ENCODE data around the gene BABAM2. TPM values are rescaled to one million over a fixed set of nuclear protein-coding genes. Genes with fewer than 3 reads are reported as not detected.
A peak's percentile ranks its signal among the peaks of the same experiment; 100 is the strongest.

Gene BABAM2
- 25.9 TPM for polyA plus RNA-seq (2013, experiment 1 of 2)
- 26.1 TPM for polyA plus RNA-seq (2013, experiment 2 of 2)

- Histone ChIP-seq H3K4me1 (ENCODE audit: control insufficient read depth, insufficient read depth, low read length, poor library complexity, severe bottlenecking) (no peaks in the 10 kb centered on the region), H3K9me3 (ENCODE audit: control insufficient read depth, low read length) (no peaks in the 10 kb centered on the region), H3K4me3 (ENCODE audit: extremely low read depth, insufficient read depth, low read length, poor library complexity, severe bottlenecking) (peak within 1 kb of the TSS; percentile 67), H3K27ac (ENCODE audit: low read depth, low read length, severe bottlenecking) (peak within 1 kb of the TSS; percentile 82), H3K36me3 (ENCODE audit: control insufficient read depth, insufficient read depth, low read length) (peaks cover 3% of the 10 kb centered on the region)
- WGBS, 2 experiments (ENCODE audit: insufficient coverage in 2 of 2) = 0 to 1% methylated on average over 58 to 59 of the region's 79 CpGs
These were observed at the start of gene BABAM2, which contains the start of gene RBKS for GRCh38 chr2:27890146-27890923. Gene BABAM2, plus strand, starts transcription at chr2:27890729. Its CDS starts 3,828 bp downstream, at chr2:27894557. Gene RBKS, minus strand, starts transcription at chr2:27890387. Its CDS starts 42 bp downstream, at chr2:27890345.

- whole genome bisulfite sequencing, 2 experiments (ENCODE audit: insufficient coverage in 2 of 2) = 40 to 67% methylated on average over 1 of the region's 5 CpGs
- no peaks in the 10 kb centered on the region for H3K36me3 ChIP-seq (ENCODE audit: control insufficient read depth, insufficient read depth, low read length)
- no peak overlapping the region for H3K27ac ChIP-seq (ENCODE audit: low read depth, low read length, severe bottlenecking)
- no peaks in the 10 kb centered on the region for H3K9me3 ChIP-seq (ENCODE audit: control insufficient read depth, low read length)
- no peaks in the 10 kb centered on the region for H3K4me1 ChIP-seq (ENCODE audit: control insufficient read depth, insufficient read depth, low read length, poor library complexity, severe bottlenecking)
- no peak overlapping the region for H3K4me3 ChIP-seq (ENCODE audit: extremely low read depth, insufficient read depth, low read length, poor library complexity, severe bottlenecking)
These were observed 47.6 kb upstream of the BABAM2 start for GRCh38 chr2:27842894-27843293.

GRCh38 chr2:27843992-27844391 is 46.5 kb upstream of the BABAM2 start:
- no peak overlapping the region for H3K4me3 ChIP-seq (ENCODE audit: extremely low read depth, insufficient read depth, low read length, poor library complexity, severe bottlenecking)
- 87 to 96% methylated on average over 6 of the region's 7 CpGs for WGBS, 2 experiments (ENCODE audit: insufficient coverage in 2 of 2)
- H3K36me3 ChIP-seq (ENCODE audit: control insufficient read depth, insufficient read depth, low read length) = no peaks in the 10 kb centered on the region
- no peaks in the 10 kb centered on the region for H3K9me3 ChIP-seq (ENCODE audit: control insufficient read depth, low read length)
- H3K27ac ChIP-seq (ENCODE audit: low read depth, low read length, severe bottlenecking) = no peak overlapping the region
- no peaks in the 10 kb centered on the region for H3K4me1 ChIP-seq (ENCODE audit: control insufficient read depth, insufficient read depth, low read length, poor library complexity, severe bottlenecking)

- no peaks in the 10 kb centered on the region for H3K9me3 ChIP-seq (ENCODE audit: control insufficient read depth, low read length)
- no peak overlapping the region for H3K27ac ChIP-seq (ENCODE audit: low read depth, low read length, severe bottlenecking)
- H3K36me3 ChIP-seq (ENCODE audit: control insufficient read depth, insufficient read depth, low read length) = no peaks in the 10 kb centered on the region
- 80 to 82% methylated on average over 1 of the region's 4 CpGs for WGBS, 2 experiments (ENCODE audit: insufficient coverage in 2 of 2)
- H3K4me3 ChIP-seq (ENCODE audit: extremely low read depth, insufficient read depth, low read length, poor library complexity, severe bottlenecking) = no peak overlapping the region
- no peaks in the 10 kb centered on the region for H3K4me1 ChIP-seq (ENCODE audit: control insufficient read depth, insufficient read depth, low read length, poor library complexity, severe bottlenecking)
These were observed 45.7 kb upstream of the BABAM2 start for GRCh38 chr2:27844821-27845255.

- 80 to 88% methylated on average over 1 of the region's 2 CpGs for WGBS, 2 experiments (ENCODE audit: insufficient coverage in 2 of 2)
- no peaks in the 10 kb centered on the region for H3K9me3 ChIP-seq (ENCODE audit: control insufficient read depth, low read length)
- H3K4me1 ChIP-seq (ENCODE audit: control insufficient read depth, insufficient read depth, low read length, poor library complexity, severe bottlenecking) = no peaks in the 10 kb centered on the region
- H3K36me3 ChIP-seq (ENCODE audit: control insufficient read depth, insufficient read depth, low read length) = no peaks in the 10 kb centered on the region
- H3K4me3 ChIP-seq (ENCODE audit: extremely low read depth, insufficient read depth, low read length, poor library complexity, severe bottlenecking) = no peak overlapping the region
- H3K27ac ChIP-seq (ENCODE audit: low read depth, low read length, severe bottlenecking) = no peak overlapping the region
These were observed 43.2 kb upstream of the BABAM2 start for GRCh38 chr2:27847333-27847732.

- H3K4me3 ChIP-seq (ENCODE audit: extremely low read depth, insufficient read depth, low read length, poor library complexity, severe bottlenecking) = no peak overlapping the region
- H3K9me3 ChIP-seq (ENCODE audit: control insufficient read depth, low read length) = no peaks in the 10 kb centered on the region
- H3K36me3 ChIP-seq (ENCODE audit: control insufficient read depth, insufficient read depth, low read length) = no peaks in the 10 kb centered on the region
- no peaks in the 10 kb centered on the region for H3K4me1 ChIP-seq (ENCODE audit: control insufficient read depth, insufficient read depth, low read length, poor library complexity, severe bottlenecking)
- 75 to 91% methylated on average over 3 of the region's 3 CpGs for WGBS, 2 experiments (ENCODE audit: insufficient coverage in 2 of 2)
- no peak overlapping the region for H3K27ac ChIP-seq (ENCODE audit: low read depth, low read length, severe bottlenecking)
These were observed 40.8 kb upstream of the BABAM2 start for GRCh38 chr2:27849558-27850205.

- Histone ChIP-seq H3K36me3 (ENCODE audit: control insufficient read depth, insufficient read depth, low read length) (no peaks in the 10 kb centered on the region), H3K27ac (ENCODE audit: low read depth, low read length, severe bottlenecking) (no peak overlapping the region), H3K4me1 (ENCODE audit: control insufficient read depth, insufficient read depth, low read length, poor library complexity, severe bottlenecking) (no peaks in the 10 kb centered on the region), H3K4me3 (ENCODE audit: extremely low read depth, insufficient read depth, low read length, poor library complexity, severe bottlenecking) (no peak overlapping the region), H3K9me3 (ENCODE audit: control insufficient read depth, low read length) (peaks cover 6% of the 10 kb centered on the region)
- WGBS, 2 experiments (ENCODE audit: insufficient coverage in 2 of 2) = no CpG with 5 or more reads among the region's 1 CpG
These were observed 37.8 kb upstream of the BABAM2 start for GRCh38 chr2:27852691-27853090.

- WGBS, 2 experiments (ENCODE audit: insufficient coverage in 2 of 2) = 88 to 90% methylated on average over 3 of the region's 3 CpGs
- peaks cover 11% of the 10 kb centered on the region for H3K9me3 ChIP-seq (ENCODE audit: control insufficient read depth, low read length)
- H3K27ac ChIP-seq (ENCODE audit: low read depth, low read length, severe bottlenecking) = no peak overlapping the region
- no peaks in the 10 kb centered on the region for H3K4me1 ChIP-seq (ENCODE audit: control insufficient read depth, insufficient read depth, low read length, poor library complexity, severe bottlenecking)
- no peak overlapping the region for H3K4me3 ChIP-seq (ENCODE audit: extremely low read depth, insufficient read depth, low read length, poor library complexity, severe bottlenecking)
- no peaks in the 10 kb centered on the region for H3K36me3 ChIP-seq (ENCODE audit: control insufficient read depth, insufficient read depth, low read length)
These were observed 36.2 kb upstream of the BABAM2 start for GRCh38 chr2:27854229-27854862.

GRCh38 chr2:27855476-27855875 is 35.1 kb upstream of the BABAM2 start:
- H3K4me1 ChIP-seq (ENCODE audit: control insufficient read depth, insufficient read depth, low read length, poor library complexity, severe bottlenecking) = no peaks in the 10 kb centered on the region
- H3K9me3 ChIP-seq (ENCODE audit: control insufficient read depth, low read length) = peaks cover 11% of the 10 kb centered on the region
- no peaks in the 10 kb centered on the region for H3K36me3 ChIP-seq (ENCODE audit: control insufficient read depth, insufficient read depth, low read length)
- H3K27ac ChIP-seq (ENCODE audit: low read depth, low read length, severe bottlenecking) = no peak overlapping the region
- no peak overlapping the region for H3K4me3 ChIP-seq (ENCODE audit: extremely low read depth, insufficient read depth, low read length, poor library complexity, severe bottlenecking)

- Histone ChIP-seq H3K27ac (ENCODE audit: low read depth, low read length, severe bottlenecking) (no peak overlapping the region), H3K4me3 (ENCODE audit: extremely low read depth, insufficient read depth, low read length, poor library complexity, severe bottlenecking) (no peak overlapping the region), H3K4me1 (ENCODE audit: control insufficient read depth, insufficient read depth, low read length, poor library complexity, severe bottlenecking) (no peaks in the 10 kb centered on the region), H3K9me3 (ENCODE audit: control insufficient read depth, low read length) (peaks cover 11% of the 10 kb centered on the region), H3K36me3 (ENCODE audit: control insufficient read depth, insufficient read depth, low read length) (no peaks in the 10 kb centered on the region)
- WGBS, 2 experiments (ENCODE audit: insufficient coverage in 2 of 2) = 64 to 76% methylated on average over 3 of the region's 3 CpGs
These were observed 34.1 kb upstream of the BABAM2 start for GRCh38 chr2:27856386-27856785.

Measured in mesodermal cell (in vitro differentiated cells).